ENCODE measurements around the gene HMOX1.

DNA sequence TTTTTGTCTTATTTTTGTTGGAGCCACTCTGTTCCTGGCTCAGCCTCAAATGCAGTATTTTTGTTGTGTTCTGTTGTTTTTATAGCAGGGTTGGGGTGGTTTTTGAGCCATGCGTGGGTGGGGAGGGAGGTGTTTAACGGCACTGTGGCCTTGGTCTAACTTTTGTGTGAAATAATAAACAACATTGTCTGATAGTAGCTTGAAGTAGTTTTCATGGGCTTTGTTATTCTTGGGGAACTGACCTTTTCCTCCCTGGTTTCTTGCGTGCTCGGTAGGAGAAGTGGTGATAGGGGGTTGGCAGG, 13.1 kb downstream of the HMOX1 start:
- TF ChIP-seq, protein P1, sequence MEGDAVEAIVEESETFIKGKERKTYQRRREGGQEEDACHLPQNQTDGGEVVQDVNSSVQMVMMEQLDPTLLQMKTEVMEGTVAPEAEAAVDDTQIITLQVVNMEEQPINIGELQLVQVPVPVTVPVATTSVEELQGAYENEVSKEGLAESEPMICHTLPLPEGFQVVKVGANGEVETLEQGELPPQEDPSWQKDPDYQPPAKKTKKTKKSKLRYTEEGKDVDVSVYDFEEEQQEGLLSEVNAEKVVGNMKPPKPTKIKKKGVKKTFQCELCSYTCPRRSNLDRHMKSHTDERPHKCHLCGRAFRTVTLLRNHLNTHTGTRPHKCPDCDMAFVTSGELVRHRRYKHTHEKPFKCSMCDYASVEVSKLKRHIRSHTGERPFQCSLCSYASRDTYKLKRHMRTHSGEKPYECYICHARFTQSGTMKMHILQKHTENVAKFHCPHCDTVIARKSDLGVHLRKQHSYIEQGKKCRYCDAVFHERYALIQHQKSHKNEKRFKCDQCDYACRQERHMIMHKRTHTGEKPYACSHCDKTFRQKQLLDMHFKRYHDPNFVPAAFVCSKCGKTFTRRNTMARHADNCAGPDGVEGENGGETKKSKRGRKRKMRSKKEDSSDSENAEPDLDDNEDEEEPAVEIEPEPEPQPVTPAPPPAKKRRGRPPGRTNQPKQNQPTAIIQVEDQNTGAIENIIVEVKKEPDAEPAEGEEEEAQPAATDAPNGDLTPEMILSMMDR (conservative IDR thresholded peaks at IDR 0.05), result no peak
- no peak for TF ChIP-seq ZFX (IDR thresholded peaks at IDR 0.05)

Data from C4-2B (cell line).